ENCODE results near the gene GPC5.

Gene GPC5

GRCh38 chr13:92602560-92602959 is 1204.1 kb downstream of the GPC5 start:
- no peak overlapping the region for H3K27ac ChIP-seq (ENCODE audit: low read depth, low read length)
- no peaks in the 10 kb centered on the region for H3K4me1 ChIP-seq (ENCODE audit: insufficient read depth, low read length)
- no peaks in the 10 kb centered on the region for H3K36me3 ChIP-seq (ENCODE audit: insufficient read depth, low read length)
- H3K9ac ChIP-seq (ENCODE audit: low read depth, low read length) = no peak overlapping the region
- H3K27me3 ChIP-seq (ENCODE audit: insufficient read depth, low read length) = no peaks in the 10 kb centered on the region
- H3K4me3 ChIP-seq (ENCODE audit: low read length) = no peak overlapping the region
- WGBS = 90% methylated on average over 1 of the region's 1 CpG
- H3K9me3 ChIP-seq (ENCODE audit: insufficient read depth, low read depth, low read length) = no peaks in the 10 kb centered on the region

- no peaks in the 10 kb centered on the region for H3K4me1 ChIP-seq (ENCODE audit: insufficient read depth, low read length)
- WGBS = 97% methylated on average over 2 of the region's 2 CpGs
- H3K27me3 ChIP-seq (ENCODE audit: insufficient read depth, low read length) = no peaks in the 10 kb centered on the region
- no peaks in the 10 kb centered on the region for H3K9me3 ChIP-seq (ENCODE audit: insufficient read depth, low read depth, low read length)
- no peak overlapping the region for H3K4me3 ChIP-seq (ENCODE audit: low read length)
- H3K36me3 ChIP-seq (ENCODE audit: insufficient read depth, low read length) = no peaks in the 10 kb centered on the region
- H3K9ac ChIP-seq (ENCODE audit: low read depth, low read length) = no peak overlapping the region
- H3K27ac ChIP-seq (ENCODE audit: low read depth, low read length) = no peak overlapping the region
Observed at GRCh38 chr13:92609376-92609775, 1211.0 kb downstream of the GPC5 start.

GRCh38 chr13:92612892-92613291 is 1214.5 kb downstream of the GPC5 start:
- 95% methylated on average over 2 of the region's 3 CpGs for WGBS
- no peaks in the 10 kb centered on the region for H3K9me3 ChIP-seq (ENCODE audit: insufficient read depth, low read depth, low read length)

GRCh38 chr13:92613921-92614320 is 1215.5 kb downstream of the GPC5 start:
- Histone ChIP-seq H3K27me3 (ENCODE audit: insufficient read depth, low read length) (no peaks in the 10 kb centered on the region), H3K27ac (ENCODE audit: low read depth, low read length) (no peak overlapping the region), H3K9ac (ENCODE audit: low read depth, low read length) (no peak overlapping the region), H3K4me1 (ENCODE audit: insufficient read depth, low read length) (peaks cover 5% of the 10 kb centered on the region; the same call in 1 of the 2 replicates), H3K36me3 (ENCODE audit: insufficient read depth, low read length) (no peaks in the 10 kb centered on the region), H3K4me3 (ENCODE audit: low read length) (no peak overlapping the region), H3K9me3 (ENCODE audit: insufficient read depth, low read depth, low read length) (no peaks in the 10 kb centered on the region)

More at GRCh38 chr13:92612892-92613291, 1214.5 kb downstream of the GPC5 start:
- H3K9ac ChIP-seq (ENCODE audit: low read depth, low read length) = no peak overlapping the region
- H3K27me3 ChIP-seq (ENCODE audit: insufficient read depth, low read length) = no peaks in the 10 kb centered on the region
- no peak overlapping the region for H3K4me3 ChIP-seq (ENCODE audit: low read length)
- H3K27ac ChIP-seq (ENCODE audit: low read depth, low read length) = no peak overlapping the region
- H3K4me1 ChIP-seq (ENCODE audit: insufficient read depth, low read length) = no peaks in the 10 kb centered on the region
- H3K36me3 ChIP-seq (ENCODE audit: insufficient read depth, low read length) = no peaks in the 10 kb centered on the region

- H3K36me3 ChIP-seq (ENCODE audit: insufficient read depth, low read length) = no peaks in the 10 kb centered on the region
- H3K4me1 ChIP-seq (ENCODE audit: insufficient read depth, low read length) = peaks cover 10% of the 10 kb centered on the region; the same call in 1 of the 2 replicates
- 96% methylated on average over 4 of the region's 5 CpGs for WGBS
- H3K4me3 ChIP-seq (ENCODE audit: low read length) = no peak overlapping the region
- no peak overlapping the region for H3K9ac ChIP-seq (ENCODE audit: low read depth, low read length)
- H3K27ac ChIP-seq (ENCODE audit: low read depth, low read length) = no peak overlapping the region
- no peaks in the 10 kb centered on the region for H3K9me3 ChIP-seq (ENCODE audit: insufficient read depth, low read depth, low read length)
- no peaks in the 10 kb centered on the region for H3K27me3 ChIP-seq (ENCODE audit: insufficient read depth, low read length)
Observed at GRCh38 chr13:92621985-92622384, 1223.6 kb downstream of the GPC5 start.

DNA sequence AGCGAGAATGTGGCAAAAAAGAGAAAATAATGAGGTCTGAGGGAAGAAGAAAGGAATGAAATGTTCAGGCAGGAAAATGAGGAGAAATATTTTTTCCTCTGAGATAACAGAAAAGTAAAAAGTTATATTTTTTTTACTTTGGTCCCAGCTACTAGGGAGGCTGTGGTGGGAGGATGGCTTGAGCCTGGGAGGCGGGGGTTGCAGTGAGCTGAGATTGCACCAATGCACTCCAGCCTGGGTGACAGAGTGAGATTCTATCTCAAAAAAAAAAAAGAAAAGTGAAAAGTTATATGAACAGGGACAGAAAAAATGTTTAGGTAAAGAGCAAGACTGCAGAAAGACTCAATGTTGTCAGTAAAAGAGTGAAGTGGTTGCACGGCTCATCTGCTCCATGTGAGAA is 1224.5 kb downstream of the GPC5 start:
- WGBS = 97% methylated on average over 3 of the region's 3 CpGs
- Histone ChIP-seq H3K9ac (ENCODE audit: low read depth, low read length) (no peak overlapping the region), H3K36me3 (ENCODE audit: insufficient read depth, low read length) (no peaks in the 10 kb centered on the region), H3K9me3 (ENCODE audit: insufficient read depth, low read depth, low read length) (no peaks in the 10 kb centered on the region), H3K27ac (ENCODE audit: low read depth, low read length) (no peak overlapping the region), H3K27me3 (ENCODE audit: insufficient read depth, low read length) (no peaks in the 10 kb centered on the region), H3K4me3 (ENCODE audit: low read length) (no peak overlapping the region), H3K4me1 (ENCODE audit: insufficient read depth, low read length) (peaks cover 10% of the 10 kb centered on the region; the same call in 1 of the 2 replicates)

GRCh38 chr13:92626274-92626673 is 1227.9 kb downstream of the GPC5 start:
- H3K27me3 ChIP-seq (ENCODE audit: insufficient read depth, low read length) = no peaks in the 10 kb centered on the region
- H3K9me3 ChIP-seq (ENCODE audit: insufficient read depth, low read depth, low read length) = no peaks in the 10 kb centered on the region
- H3K9ac ChIP-seq (ENCODE audit: low read depth, low read length) = no peak overlapping the region
- H3K36me3 ChIP-seq (ENCODE audit: insufficient read depth, low read length) = no peaks in the 10 kb centered on the region
- no peak overlapping the region for H3K27ac ChIP-seq (ENCODE audit: low read depth, low read length)
- WGBS = 89% methylated on average over 4 of the region's 4 CpGs
- H3K4me3 ChIP-seq (ENCODE audit: low read length) = no peak overlapping the region
- H3K4me1 ChIP-seq (ENCODE audit: insufficient read depth, low read length) = no peaks in the 10 kb centered on the region

- Histone ChIP-seq H3K27ac (ENCODE audit: low read depth, low read length) (no peak overlapping the region), H3K4me3 (ENCODE audit: low read length) (no peak overlapping the region), H3K4me1 (ENCODE audit: insufficient read depth, low read length) (no peaks in the 10 kb centered on the region), H3K27me3 (ENCODE audit: insufficient read depth, low read length) (no peaks in the 10 kb centered on the region), H3K9ac (ENCODE audit: low read depth, low read length) (no peak overlapping the region), H3K9me3 (ENCODE audit: insufficient read depth, low read depth, low read length) (no peaks in the 10 kb centered on the region), H3K36me3 (ENCODE audit: insufficient read depth, low read length) (no peaks in the 10 kb centered on the region)
- WGBS = 88% methylated on average over 5 of the region's 5 CpGs
Observed at GRCh38 chr13:92640936-92641335, 1242.5 kb downstream of the GPC5 start.

DNA sequence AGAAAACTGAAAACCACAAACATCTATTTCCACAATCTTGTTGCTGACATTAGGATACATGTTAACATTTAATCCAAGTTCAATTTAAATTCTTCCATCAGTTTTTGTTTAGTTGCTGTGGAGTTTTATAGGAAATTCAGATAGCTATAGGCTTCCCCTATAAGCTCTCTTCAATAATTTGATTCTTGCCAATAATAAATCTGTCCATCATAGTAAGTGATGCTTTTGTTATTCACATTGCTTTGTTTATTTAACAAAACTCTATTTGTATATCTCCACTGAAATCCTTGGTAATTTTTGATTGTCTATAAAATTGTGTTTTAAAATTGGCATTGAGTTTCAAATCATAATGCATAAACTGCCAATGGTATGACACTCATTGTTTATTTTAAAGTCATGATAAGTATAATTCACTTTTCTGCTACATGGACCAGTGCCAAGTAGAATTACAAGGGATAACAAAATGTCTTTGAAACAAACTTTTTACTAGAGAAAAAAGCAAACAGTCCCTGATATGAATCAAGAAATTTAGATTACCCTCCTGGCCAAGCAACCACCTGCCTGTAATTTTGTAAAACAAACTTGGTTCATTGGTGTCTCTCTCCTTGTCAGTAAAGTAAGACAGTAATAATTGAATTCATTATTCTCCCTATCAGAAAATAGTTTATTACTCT is 1250.9 kb downstream of the GPC5 start:
- H3K36me3 ChIP-seq (ENCODE audit: insufficient read depth, low read length) = no peaks in the 10 kb centered on the region
- no peaks in the 10 kb centered on the region for H3K9me3 ChIP-seq (ENCODE audit: insufficient read depth, low read depth, low read length)
- H3K9ac ChIP-seq (ENCODE audit: low read depth, low read length) = no peak overlapping the region

GRCh38 chr13:92656103-92656502 is 1257.7 kb downstream of the GPC5 start:
- H3K9me3 ChIP-seq (ENCODE audit: insufficient read depth, low read depth, low read length) = no peaks in the 10 kb centered on the region
- H3K27ac ChIP-seq (ENCODE audit: low read depth, low read length) = no peak overlapping the region
- no peak overlapping the region for H3K4me3 ChIP-seq (ENCODE audit: low read length)
- 95% methylated on average over 1 of the region's 1 CpG for WGBS
- H3K36me3 ChIP-seq (ENCODE audit: insufficient read depth, low read length) = no peaks in the 10 kb centered on the region
- H3K4me1 ChIP-seq (ENCODE audit: insufficient read depth, low read length) = no peaks in the 10 kb centered on the region
- H3K9ac ChIP-seq (ENCODE audit: low read depth, low read length) = no peak overlapping the region
- no peaks in the 10 kb centered on the region for H3K27me3 ChIP-seq (ENCODE audit: insufficient read depth, low read length)

More for the DNA sequence above, 1250.9 kb downstream of the GPC5 start:
- no peak overlapping the region for H3K4me3 ChIP-seq (ENCODE audit: low read length)
- H3K27ac ChIP-seq (ENCODE audit: low read depth, low read length) = no peak overlapping the region
- no peaks in the 10 kb centered on the region for H3K27me3 ChIP-seq (ENCODE audit: insufficient read depth, low read length)
- no peaks in the 10 kb centered on the region for H3K4me1 ChIP-seq (ENCODE audit: insufficient read depth, low read length)

GRCh38 chr13:92656648-92657047 is 1258.2 kb downstream of the GPC5 start:
- Histone ChIP-seq H3K27ac (ENCODE audit: low read depth, low read length) (no peak overlapping the region), H3K9me3 (ENCODE audit: insufficient read depth, low read depth, low read length) (no peaks in the 10 kb centered on the region), H3K4me3 (ENCODE audit: low read length) (no peak overlapping the region), H3K27me3 (ENCODE audit: insufficient read depth, low read length) (no peaks in the 10 kb centered on the region), H3K4me1 (ENCODE audit: insufficient read depth, low read length) (no peaks in the 10 kb centered on the region), H3K9ac (ENCODE audit: low read depth, low read length) (no peak overlapping the region), H3K36me3 (ENCODE audit: insufficient read depth, low read length) (no peaks in the 10 kb centered on the region)
- WGBS = 96% methylated on average over 7 of the region's 7 CpGs

- H3K9ac ChIP-seq (ENCODE audit: low read depth, low read length) = no peak overlapping the region
- no peaks in the 10 kb centered on the region for H3K9me3 ChIP-seq (ENCODE audit: insufficient read depth, low read depth, low read length)
- no peak overlapping the region for H3K27ac ChIP-seq (ENCODE audit: low read depth, low read length)
- H3K4me1 ChIP-seq (ENCODE audit: insufficient read depth, low read length) = no peaks in the 10 kb centered on the region
- no peak overlapping the region for H3K4me3 ChIP-seq (ENCODE audit: low read length)
- H3K27me3 ChIP-seq (ENCODE audit: insufficient read depth, low read length) = no peaks in the 10 kb centered on the region
- H3K36me3 ChIP-seq (ENCODE audit: insufficient read depth, low read length) = no peaks in the 10 kb centered on the region
Observed at GRCh38 chr13:92657565-92657964, 1259.1 kb downstream of the GPC5 start.

Data from HUES64 (cell line).